Raji (cell line): Measurements from ENCODE around the gene SLC52A1.

Experiments
- POLR2A ChIP-seq: IDR thresholded peaks from 2 replicates; pipeline ENCODE4 v1.6.1; 2011; ENCODE audit warnings: low read depth, low read length, control low read depth; ENCODE audit not compliant: insufficient read depth

Gene SLC52A1

DNA sequence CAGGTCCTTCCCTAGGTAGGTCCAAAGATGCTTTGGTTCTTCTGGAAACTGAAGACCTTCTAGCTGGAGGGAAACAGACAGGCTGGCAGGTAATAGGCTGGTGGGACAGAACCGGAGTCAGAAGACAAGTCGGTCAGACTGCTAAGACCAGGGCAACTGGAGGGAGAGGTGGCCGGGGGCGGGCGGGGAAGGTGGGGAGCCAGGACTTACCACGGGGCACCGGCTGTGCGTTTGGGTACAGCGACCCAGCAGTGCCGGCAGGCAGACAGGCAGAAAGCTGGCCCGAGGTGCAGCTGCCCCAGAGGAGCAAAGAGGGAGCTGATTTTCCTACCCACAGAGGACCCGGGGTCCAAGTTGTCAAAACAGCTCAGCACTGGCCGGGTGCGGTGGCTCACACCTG, 575 bp downstream of the SLC52A1 start:
- no peak for TF ChIP-seq POLR2A

DNA sequence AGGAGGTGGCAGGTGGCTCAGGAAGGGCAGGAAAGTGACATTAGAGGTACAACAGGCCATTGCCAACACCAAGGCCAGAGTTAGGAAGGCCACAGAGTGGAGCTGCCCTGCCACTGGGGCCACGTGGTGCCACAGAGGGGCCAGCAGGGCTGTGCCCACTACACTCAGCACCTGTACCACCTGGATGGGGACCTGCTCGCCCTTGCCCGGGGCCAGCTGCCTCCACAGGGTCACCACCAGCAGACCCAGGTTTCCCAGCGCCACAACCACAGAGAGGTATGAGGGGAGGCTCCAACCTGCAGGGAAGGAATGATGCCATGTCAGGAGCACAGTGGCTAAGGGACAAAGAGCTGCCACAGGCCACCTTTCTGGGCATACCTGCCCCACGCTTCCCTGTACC, 1.2 kb downstream of the SLC52A1 start:
- no peak for TF ChIP-seq POLR2A

DNA sequence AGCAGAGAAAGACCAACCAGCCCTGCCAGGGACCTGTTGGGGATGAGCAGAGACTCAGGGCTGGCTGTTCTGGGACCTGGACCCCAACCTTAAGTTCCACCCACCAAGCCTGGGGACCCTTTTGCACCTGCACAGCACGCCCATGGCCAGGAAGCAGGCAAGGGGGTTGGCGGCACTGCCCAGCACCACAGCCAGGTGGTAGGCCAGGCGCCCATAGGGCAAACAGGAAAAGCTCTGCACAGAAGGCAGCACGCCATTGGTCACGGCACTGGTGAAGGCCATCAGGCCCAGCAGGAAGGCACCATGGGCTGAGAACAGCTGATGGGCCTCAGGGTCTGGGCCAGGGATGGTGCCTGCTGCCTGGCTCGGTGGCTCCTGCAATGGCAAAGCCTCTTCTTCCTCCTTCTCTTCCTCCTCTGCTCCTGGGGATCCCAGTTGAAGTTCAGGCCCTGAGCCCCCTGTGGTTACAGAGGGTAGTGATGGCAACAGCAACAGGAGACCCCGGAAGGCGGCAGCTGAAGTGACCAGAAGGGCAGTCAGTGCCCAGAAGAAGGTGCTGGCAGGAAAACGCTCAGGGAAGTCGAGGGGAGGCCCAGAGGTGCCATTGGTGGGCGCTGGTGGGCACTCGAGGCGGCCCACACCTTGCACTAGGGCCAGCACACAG, 1.7 kb downstream of the SLC52A1 start:
- TF ChIP-seq POLR2A: no peak

DNA sequence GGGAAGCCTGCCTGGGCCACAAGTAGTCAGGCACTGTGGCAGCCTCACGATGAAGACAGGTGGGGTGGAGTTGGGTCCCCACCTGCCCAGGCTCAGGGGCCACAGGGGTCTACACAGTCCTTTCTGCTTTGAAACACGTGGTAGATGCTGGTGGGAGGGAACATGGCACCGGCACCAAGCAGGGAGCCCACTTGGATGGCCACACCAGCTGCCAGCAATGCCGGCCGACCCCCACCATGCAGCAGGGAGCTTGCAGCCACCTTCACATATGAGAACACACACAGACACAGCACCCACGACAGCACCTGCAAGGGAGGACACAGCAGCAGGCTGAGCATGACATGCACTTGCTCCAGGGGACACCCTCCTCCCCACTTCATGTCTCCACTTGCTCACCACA, 2.4 kb downstream of the SLC52A1 start:
- TF ChIP-seq POLR2A: no peak

DNA sequence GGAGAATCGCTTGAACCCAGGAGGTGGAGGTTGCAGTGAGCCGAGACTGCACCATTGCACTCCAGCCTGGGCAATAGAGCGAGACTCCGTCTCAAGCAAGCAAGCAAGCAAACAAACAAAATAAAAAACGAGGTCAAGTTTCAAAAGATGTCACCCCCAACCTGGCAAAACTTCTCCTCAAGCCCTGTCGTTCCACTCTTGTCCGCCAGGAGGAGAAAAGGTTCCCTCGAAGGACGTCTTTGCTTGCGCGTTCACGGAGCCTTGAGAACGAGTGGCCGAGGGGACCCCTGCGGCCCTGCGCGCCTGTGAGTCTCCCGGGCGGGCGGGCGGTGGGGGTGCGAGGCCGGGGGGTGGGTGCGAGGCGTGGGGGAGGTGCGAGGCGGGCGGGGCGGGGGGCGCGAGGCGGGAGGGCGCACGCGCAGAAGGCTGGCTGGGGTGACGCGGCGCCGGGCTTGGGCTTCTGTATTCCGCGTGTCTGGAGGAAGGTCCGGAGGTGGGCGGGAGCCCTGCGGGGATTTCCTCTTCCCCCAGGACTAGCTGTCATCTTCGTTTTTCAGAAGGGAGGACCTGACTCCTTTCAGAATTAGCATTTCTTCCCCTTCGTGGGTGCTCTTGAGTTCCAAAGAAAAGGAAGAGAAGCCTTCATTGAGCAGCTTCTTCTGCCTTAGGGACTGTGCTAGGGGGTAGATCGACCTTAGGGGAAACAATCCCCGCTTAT, 3.7 kb downstream of the SLC52A1 start:
- TF ChIP-seq POLR2A: peak; percentile 27; the same call in 1 of the 2 replicates

DNA sequence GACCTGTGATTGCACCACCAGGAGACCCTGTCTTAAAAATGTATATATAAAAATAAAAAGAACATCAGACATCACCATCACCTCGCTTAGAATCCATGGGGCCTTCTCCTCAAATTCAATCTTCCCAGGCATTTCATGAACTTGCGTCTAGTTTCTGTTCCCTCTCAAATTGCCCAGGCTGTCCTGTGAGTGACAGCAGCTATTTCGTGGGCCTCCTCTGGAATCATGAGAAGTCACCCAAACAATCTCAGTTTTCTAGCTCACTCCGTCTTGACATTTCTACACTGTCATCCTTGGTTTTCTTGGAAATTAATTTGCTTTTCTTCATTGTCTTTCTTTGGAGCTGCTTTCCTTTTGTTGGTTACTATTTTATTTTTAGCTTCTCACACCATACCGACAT, 7.3 kb downstream of the SLC52A1 start:
- no peak for TF ChIP-seq POLR2A

DNA sequence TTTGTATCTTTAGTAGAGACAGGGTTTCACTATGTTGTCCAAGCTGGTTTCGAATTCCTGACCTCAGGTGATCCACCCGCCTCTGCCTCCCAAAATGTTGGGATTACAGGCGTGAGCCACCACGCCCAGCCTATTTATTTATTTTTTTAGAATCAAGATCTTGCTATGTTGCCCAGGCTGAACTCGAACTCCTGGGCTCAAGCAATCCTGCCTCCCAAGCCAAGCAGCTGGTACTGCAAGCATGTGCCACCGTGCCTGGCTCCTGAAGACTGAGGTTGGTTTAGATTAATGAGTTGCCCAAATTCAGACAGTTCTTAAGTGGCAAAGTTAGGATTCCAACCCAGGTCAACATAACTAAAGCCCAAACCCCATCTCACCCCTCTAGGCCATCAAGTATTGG, 7.9 kb downstream of the SLC52A1 start:
- TF ChIP-seq POLR2A: no peak

DNA sequence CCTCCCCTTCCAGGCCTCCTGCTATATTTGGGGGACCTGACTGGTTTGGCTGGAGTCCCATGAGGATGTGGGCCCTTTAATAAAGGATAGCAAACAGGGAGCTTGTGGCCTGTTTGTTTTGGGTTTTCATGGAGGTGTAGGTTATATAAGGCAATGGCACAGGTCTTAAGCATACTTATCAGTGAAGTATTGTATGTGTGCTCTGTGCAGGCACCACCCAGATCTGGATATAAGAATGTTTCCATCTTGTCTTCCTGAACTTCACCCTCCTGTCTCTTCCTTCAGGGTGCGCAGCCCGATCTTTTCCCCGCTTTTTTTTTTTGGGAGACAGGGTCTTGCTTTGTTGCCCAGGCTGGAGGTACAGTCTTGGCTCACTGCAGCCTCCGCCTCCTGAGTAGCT, 10.6 kb downstream of the SLC52A1 start:
- TF ChIP-seq POLR2A: no peak

DNA sequence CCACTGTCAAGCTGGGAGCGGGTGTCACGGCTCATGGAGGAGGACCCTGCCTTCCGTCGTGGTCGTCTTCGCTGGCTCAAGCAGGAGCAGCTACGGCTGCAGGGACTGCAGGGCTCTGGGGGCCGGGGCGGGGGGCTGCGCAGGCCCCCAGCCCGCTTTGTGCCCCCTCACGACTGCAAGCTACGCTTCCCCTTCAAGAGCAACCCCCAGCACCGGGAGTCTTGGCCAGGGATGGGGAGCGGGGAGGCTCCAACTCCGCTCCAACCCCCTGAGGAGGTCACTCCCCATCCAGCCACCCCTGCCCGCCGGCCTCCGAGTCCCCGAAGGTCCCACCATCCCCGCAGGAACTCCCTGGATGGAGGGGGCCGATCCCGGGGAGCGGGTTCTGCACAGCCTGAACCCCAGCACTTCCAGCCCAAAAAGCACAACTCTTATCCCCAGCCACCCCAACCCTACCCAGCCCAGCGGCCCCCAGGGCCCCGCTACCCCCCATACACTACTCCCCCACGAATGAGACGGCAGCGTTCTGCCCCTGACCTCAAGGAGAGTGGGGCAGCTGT, 11.6 kb downstream of the SLC52A1 start:
- no peak for TF ChIP-seq POLR2A

DNA sequence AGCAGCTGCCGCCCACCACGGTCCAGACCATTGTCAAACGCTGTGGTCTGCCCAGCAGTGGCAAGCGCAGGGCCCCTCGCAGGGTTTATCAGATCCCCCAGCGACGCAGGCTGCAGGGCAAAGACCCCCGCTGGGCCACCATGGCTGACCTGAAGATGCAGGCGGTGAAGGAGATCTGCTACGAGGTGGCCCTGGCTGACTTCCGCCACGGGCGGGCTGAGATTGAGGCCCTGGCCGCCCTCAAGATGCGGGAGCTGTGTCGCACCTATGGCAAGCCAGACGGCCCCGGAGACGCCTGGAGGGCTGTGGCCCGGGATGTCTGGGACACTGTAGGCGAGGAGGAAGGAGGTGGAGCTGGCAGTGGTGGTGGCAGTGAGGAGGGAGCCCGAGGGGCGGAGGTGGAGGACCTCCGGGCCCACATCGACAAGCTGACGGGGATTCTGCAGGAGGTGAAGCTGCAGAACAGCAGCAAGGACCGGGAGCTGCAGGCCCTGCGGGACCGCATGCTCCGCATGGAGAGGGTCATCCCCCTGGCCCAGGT, 13.0 kb downstream of the SLC52A1 start:
- TF ChIP-seq POLR2A: no peak

DNA sequence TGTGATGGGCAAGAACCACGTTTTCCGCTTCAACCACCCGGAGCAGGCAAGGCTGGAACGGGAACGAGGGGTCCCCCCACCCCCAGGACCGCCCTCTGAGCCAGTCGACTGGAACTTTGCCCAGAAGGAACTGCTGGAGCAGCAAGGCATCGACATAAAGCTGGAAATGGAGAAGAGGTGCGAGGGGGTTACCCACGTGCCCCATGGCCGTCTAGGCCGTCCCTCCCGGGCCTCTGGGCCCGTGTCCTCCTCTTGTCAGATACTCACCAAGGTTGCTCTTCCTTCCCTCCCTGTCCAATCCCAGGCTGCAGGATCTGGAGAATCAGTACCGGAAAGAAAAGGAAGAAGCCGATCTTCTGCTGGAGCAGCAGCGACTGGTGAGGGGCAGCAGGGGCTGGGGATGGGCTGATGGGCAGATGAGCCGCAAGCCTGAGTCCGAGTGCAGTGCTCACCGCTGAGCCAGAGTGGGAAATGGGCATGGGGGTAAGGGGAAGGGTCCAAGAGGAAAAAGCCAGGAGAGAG, 14.7 kb downstream of the SLC52A1 start:
- TF ChIP-seq POLR2A: no peak

DNA sequence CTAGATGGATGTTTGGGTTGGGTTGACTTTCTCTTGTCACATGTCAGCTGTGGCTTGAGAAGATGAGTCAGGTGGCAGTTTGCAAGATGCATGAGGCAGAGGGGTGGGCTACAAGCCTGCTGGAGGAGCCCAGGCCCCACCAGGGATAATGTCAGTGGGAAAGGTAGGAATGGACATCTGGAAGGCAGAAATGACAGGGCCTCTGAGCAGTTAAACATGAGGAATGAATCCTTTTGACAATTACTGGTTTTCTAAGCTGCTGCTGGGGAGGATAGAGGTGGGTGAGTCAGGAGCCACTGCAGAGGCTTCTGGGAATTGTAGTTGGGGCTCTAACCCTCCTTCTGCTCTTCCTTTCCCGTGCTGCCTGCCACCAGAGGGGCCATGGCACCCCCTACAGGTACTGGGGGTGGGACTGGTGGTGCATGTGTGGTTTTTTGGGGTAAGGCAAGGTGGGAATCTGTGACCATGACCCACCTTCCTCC, 15.7 kb downstream of the SLC52A1 start:
- no peak for TF ChIP-seq POLR2A

DNA sequence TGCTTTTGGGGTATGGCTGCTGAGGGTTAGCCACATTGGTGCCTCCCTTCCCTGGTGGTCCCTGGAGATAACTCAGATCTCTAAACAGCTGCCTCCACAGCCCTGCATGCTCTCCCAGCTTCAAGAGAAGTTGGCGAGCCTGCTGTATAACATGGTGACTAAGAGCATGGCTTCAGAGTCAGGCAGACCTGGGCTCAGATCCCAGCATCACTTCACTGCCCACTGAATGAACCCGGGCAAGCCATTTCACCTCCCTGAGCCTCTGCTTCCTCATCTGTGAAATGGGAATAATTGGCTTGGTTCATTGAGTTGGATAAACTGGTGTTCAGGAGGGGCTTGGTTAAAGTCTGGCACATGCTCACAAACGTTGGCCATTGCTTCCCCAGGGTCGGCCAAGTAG, 20.9 kb downstream of the SLC52A1 start:
- TF ChIP-seq POLR2A: no peak

DNA sequence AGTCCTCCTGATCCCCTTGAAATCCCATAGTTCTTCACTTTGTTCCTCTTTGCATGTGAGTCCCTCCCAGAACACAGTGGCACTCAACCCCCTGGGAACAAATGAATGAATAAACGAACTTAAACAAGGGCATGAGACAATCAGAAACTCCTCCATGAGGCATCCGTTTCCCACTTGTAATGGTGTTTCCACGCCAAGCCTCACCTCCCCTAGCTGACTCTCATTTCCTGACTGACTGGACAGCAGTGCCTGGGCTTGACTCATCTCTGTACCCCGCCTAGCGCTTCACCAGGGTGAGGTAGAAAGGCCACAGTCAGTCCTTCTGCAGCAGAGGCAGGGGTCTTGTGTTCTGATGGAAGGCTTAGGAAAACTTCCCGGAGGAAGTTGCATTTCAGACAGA, 23.3 kb downstream of the SLC52A1 start:
- no peak for TF ChIP-seq POLR2A

DNA sequence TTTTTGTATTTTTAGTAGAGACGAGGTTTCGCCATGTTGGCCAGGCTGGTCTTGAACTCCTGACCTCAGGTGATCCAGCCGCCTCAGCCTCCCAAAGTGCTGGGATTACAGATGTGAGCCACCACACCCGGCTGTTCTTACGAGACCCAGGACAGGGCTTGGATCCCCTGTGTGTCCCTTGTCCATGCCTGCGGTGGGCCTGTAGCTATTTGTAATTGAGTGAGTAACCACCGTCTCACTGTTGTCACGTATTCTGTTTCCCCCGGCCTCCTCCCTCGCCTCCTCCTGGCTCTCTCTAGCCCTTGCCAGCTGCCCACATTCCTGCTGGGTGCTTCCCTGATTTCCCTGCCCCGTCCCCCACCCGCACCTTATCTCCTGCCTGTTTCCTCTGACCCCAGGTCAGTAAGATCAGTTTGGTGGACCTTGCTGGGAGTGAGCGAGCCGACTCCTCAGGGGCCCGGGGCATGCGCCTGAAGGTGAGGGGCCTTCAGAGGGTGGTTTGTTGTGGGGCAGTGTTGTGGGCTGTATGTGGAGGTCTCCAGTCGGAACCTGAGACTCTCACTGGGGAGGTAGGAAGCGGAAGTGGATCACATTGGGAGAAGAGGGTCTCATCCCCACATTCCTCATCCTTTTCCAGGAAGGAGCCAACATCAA, 31.9 kb downstream of the SLC52A1 start:
- TF ChIP-seq POLR2A: no peak
